Ureter (tissue), 1 donor: Measurements from ENCODE around the gene RAD18. TPM values are rescaled to one million over a fixed set of nuclear protein-coding genes. Genes with fewer than 3 reads are reported as not detected.
A peak's percentile ranks its signal among the peaks of the same experiment; 100 is the strongest.

Source experiments
- DNase-seq: peaks from one replicate; pipeline ENCODE4 v3.0.0-alpha.2; 2020; ENCODE audit warnings: low spot score
- total RNA-seq: library from RNA; stranded (reverse); gene quantifications from one replicate; pipeline ENCODE4 v1.2.4, GENCODE V29; 2023
- donor health status: DM: yes; HTN: yes; CAD: no.

Gene RAD18
- total RNA-seq, 1 donor from 2014 or later: 9.4 TPM

- DNase-seq: no peak
Observed at GRCh38 chr3:8864402-8865350, 98.6 kb downstream of the RAD18 start.

GRCh38 chr3:8863891-8864290 is 99.4 kb downstream of the RAD18 start:
- no peak for DNase-seq

DNA sequence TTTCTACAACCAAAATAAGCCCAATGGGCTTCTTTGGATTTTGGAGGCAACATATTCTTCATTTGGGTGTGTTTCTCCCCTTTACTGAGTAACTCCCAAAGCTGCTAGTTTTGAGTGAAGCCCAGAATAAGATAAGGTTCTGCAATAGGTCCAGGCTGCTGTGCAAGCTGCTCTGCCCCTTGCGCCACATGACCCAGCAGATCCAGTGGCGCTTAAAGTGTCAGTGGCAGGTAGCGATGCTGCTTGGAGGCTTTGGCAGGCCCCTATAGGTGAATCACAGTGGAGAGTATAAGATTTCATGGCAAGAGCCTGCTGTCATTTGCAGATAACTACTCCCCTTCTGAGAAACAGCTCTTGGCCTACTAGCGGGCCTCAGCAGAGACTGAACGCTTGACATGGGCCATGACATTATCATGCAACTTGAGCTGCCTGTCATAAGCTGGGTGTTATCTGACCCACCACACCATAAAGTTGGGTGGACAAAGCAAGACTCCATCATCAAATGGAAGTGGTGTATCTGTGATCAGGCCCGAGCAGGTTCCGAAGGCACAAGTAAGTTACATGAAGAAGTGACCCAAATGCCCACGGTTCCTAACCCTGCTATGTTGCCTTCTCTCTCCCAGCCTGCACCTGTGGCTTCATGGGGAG is 105.4 kb downstream of the RAD18 start:
- DNase-seq: peak; percentile 27

DNA sequence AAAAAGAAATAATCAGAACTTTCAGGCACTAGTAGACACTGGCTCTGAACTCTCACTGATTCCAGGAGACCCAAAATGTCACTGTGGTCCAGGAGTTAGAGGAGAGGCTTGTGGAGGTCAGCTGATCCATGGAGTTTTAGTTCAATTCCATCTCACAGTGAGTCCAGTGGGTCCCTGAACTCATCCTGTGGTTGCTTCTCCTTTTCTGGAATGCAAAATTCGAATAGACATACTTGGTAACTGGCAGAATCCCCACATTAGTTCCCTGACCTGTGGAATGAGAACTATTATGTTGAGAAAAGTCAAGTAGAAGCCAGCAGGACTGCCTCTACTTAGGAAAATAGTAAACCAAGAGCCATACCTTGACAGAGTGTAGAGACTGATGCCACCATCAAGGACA is 106.6 kb downstream of the RAD18 start:
- no peak for DNase-seq

DNA sequence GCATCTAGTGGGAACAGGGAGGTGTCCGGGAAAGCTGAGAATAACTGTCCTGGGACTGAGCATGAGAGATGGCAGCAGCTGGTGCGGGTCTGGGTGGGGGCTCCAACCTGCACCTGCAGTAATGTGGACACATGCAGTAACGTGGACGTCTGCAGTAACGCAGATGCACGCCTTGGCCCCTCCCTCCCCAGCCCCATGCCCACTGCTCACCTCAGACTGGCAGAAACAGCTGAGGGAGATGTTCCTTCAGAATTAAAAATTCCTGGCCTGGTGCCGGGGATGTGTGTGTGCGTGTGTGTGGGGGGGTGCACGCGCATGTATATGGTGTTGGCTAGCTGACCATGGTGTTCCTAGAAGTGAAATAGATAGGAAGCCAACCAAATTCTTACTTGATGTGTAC is 107.2 kb downstream of the RAD18 start:
- no peak for DNase-seq

GRCh38 chr3:8854656-8855055 is 108.6 kb downstream of the RAD18 start:
- DNase-seq: no peak

DNA sequence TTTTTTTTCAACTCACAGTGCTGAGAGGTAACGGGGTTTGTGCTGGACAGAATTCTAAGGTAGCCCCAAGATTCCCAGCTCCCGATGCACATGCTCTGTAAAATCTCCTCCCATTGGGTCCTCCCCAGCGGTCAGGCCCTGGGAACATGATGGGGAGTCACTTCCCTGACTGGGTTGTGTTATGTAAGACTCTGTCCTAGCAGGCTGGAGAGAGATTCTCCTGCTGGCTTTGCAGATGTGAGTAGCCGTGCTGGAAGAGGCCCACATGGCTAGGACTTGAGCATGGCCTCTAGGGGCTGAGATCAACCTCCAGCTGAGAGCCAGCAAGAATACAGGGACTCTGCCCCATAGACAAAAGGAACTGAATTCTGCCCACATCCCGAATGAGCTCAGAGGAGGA is 110.2 kb downstream of the RAD18 start:
- no peak for DNase-seq

DNA sequence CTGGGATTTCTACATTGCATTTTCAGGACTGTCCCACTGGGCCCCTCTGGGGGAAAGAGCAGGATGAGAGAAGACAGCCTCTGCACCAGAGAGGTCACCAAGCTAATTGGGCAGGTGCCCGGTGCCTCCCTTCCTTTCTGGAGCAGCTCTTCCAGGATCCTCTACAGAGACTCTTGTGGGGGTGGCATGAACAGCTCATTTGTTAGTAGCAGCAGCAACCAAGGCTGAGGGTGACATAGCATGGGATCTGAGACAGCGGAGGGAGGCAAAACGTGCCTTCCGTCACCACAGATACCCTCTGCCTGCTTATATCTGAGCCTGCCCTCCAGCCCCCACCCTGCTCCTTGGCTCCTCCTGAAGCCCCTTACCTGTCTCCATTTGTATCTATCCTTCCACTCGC is 110.8 kb downstream of the RAD18 start:
- no peak for DNase-seq

- DNase-seq: no peak
Observed at GRCh38 chr3:8851703-8852102, 111.6 kb downstream of the RAD18 start.

- DNase-seq: no peak
Observed at GRCh38 chr3:8848696-8849131, 114.6 kb downstream of the RAD18 start.

DNA sequence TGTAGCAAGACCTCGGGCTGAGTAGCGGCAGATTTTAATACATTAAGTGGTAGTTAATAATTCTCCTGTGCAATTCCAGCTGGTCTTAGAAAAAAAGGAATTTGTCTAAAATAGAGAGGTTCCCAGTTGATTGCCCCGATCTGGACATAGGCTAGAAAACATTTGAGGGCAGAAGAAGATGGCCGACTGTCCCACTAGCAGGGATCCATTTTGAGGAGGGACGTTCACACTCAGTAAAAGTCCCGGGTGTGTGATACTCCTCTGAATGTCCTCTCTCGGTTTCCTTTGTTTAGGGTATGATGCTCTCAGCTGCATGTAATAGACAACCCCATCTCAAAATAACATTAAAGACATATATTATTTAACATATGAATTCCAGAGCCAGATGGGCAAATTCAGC is 116.0 kb downstream of the RAD18 start:
- DNase-seq: no peak

GRCh38 chr3:8846176-8846575 is 117.1 kb downstream of the RAD18 start:
- no peak for DNase-seq

GRCh38 chr3:8845641-8846040 is 117.6 kb downstream of the RAD18 start:
- DNase-seq: no peak

- DNase-seq: no peak
Observed at GRCh38 chr3:8843347-8843746, 119.9 kb downstream of the RAD18 start.

DNA sequence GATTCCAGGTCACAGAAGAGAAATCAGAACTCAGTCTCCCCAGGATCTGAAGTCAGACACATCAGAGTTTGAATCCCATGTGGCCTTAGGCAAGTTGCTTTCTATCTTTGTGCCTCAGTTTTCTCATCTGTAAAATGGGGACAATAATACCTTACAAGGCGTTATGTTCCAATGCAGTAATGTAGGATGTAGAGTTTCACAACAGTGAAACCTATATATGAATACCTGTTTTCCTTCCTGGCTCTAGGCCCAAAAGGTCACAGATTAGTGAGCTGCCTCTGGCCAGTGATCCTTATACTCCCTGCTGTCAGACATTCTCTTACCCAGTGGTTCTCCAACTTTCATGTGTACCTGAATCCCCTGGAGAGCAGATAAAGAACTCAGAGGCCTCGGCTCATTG is 121.0 kb downstream of the RAD18 start:
- no peak for DNase-seq

- DNase-seq: no peak
Observed at GRCh38 chr3:8841472-8841871, 121.8 kb downstream of the RAD18 start.

GRCh38 chr3:8840556-8840955 is 122.7 kb downstream of the RAD18 start:
- no peak for DNase-seq

GRCh38 chr3:8839607-8840325 is 123.5 kb downstream of the RAD18 start:
- no peak for DNase-seq

- DNase-seq: no peak
Observed at GRCh38 chr3:8838765-8839423, 124.4 kb downstream of the RAD18 start.

DNA sequence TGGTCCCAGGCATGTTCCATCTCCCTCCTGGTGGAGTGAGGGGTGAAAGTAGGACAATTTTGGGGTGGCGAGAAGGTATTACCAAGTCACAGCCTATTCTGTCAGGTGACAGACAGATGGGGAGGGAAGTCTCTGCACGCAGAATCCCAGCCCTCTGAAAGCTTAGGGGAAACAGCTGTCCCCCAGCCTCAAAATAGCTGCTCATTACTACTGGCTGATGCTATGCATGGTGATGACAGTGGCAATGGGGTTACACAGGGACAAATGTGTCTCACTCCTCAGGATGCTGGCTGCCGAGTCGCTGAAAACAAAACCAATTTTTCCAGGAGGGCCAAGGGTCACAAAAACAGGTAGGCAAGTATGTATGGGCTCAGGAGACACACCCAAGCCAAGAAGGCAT is 125.0 kb downstream of the RAD18 start:
- DNase-seq: no peak

DNA sequence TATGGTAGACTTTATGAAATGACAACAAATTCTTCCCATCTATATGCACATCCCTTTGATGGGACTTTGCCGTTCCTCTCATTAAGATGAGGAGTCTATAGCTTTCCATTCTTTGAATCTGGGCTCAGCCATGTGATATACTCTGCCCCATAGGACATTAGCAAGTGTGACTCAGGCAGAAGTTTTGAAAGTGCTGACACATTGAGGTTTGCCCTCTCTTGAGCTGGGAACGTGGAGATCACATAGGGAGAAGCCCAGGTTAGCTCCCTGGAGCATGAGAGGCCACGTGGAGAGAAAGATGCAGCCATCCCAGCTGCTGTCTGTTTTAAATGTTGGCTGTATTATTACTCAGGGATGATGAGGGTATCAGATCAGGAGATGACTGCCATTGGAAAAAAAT is 126.1 kb downstream of the RAD18 start:
- DNase-seq: no peak

- no peak for DNase-seq
Observed at GRCh38 chr3:8836096-8836495, 127.2 kb downstream of the RAD18 start.
